HG02610 (cell line): ENCODE measurements around the gene LRGUK.

Experiments used
- ATAC-seq: cut with Tn5 transposase; IDR thresholded peaks from one replicate; pipeline ENCODE4 v1.9.1; 2021; ENCODE audit warnings: mild to moderate bottlenecking, moderate library complexity; ENCODE audit not compliant: unreplicated experiment

LRGUK gene

GRCh38 chr7:134298902-134299683 is 172.0 kb downstream of the LRGUK start:
- ATAC-seq = no peak

GRCh38 chr7:134300988-134301387 is 173.8 kb downstream of the LRGUK start:
- ATAC-seq = no peak

- ATAC-seq = no peak
These were observed 174.5 kb downstream of the LRGUK start for GRCh38 chr7:134301592-134301991.

- ATAC-seq = no peak
These were observed 175.0 kb downstream of the LRGUK start for GRCh38 chr7:134302120-134302519.

- no peak for ATAC-seq
These were observed 180.2 kb downstream of the LRGUK start for GRCh38 chr7:134307320-134307719.

GRCh38 chr7:134308548-134308947 is 181.4 kb downstream of the LRGUK start:
- ATAC-seq = no peak

- no peak for ATAC-seq
These were observed 184.7 kb downstream of the LRGUK start for GRCh38 chr7:134311807-134312206.

GRCh38 chr7:134312717-134313116 is 185.6 kb downstream of the LRGUK start:
- ATAC-seq = no peak

- no peak for ATAC-seq
These were observed 186.4 kb downstream of the LRGUK start for GRCh38 chr7:134313543-134313942.
